Lower lobe of right lung (tissue), 2 donors: ENCODE data around the gene CCDC88C. TPM values are rescaled to one million over a fixed set of nuclear protein-coding genes. Genes with fewer than 3 reads are reported as not detected.

Experiments
- ATAC-seq, 2 donors: fragments of 200-7000 bp; cut with Tn5 transposase; one replicate each; pipeline ENCODE4 v1.9.1; 2020 to 2022; ENCODE audit warnings: mild to moderate bottlenecking in 2 of 2, moderate library complexity in 2 of 2
- DNase-seq: peaks from one replicate; pipeline ENCODE4 v3.0.0-alpha.2; 2020
- H3K27ac ChIP-seq: fragments of 200-600 bp; one replicate; pipeline ENCODE4 v1.8.0; 2022
- H3K27me3 ChIP-seq: fragments of 200-600 bp; one replicate; pipeline ENCODE4 v1.8.0; 2022; ENCODE audit warnings: low read depth
- H3K36me3 ChIP-seq: fragments of 200-600 bp; one replicate; pipeline ENCODE4 v1.8.0; 2022; ENCODE audit warnings: mild to moderate bottlenecking
- H3K4me1 ChIP-seq: fragments of 200-600 bp; one replicate; pipeline ENCODE4 v1.8.0; 2022
- H3K4me3 ChIP-seq: fragments of 200-600 bp; one replicate; pipeline ENCODE4 v1.8.0; 2022; ENCODE audit warnings: mild to moderate bottlenecking
- H3K9me3 ChIP-seq: fragments of 200-600 bp; one replicate; pipeline ENCODE4 v1.8.0; 2022
- CTCF ChIP-seq: fragments of 200-600 bp; IDR thresholded peaks from one replicate; pipeline ENCODE4 v1.8.0; 2022; ENCODE audit warnings: antibody characterized with exemption, mild to moderate bottlenecking
- intact Hi-C: fragments of 100-400 bp; cut with DNase I; formaldehyde crosslinking; loops from one replicate; pipeline ENCODE4 v1.11.0; 2022
- total RNA-seq: library from RNA; stranded (reverse); fragmentation: NEBNext Ultra II Directional; extraction: Animal tissue kit (Norgen Biotek cat#: 25700); gene quantifications from one replicate; pipeline ENCODE4 v1.2.1, GENCODE V29; 2021
- donor health status: DM: no; HTN: yes; CAD: no; lungs with severe emphysema.

The CCDC88C gene
- total RNA-seq, 1 donor from 2014 or later = 45.8 TPM

- no peak for TF ChIP-seq CTCF
- no peaks in the 10 kb centered on the region for H3K9me3 ChIP-seq
- intact Hi-C loops = no loop called here
- H3K27me3 ChIP-seq = no peaks in the 10 kb centered on the region
- DNase-seq (peak; percentile 42), ATAC-seq (no peak)
- H3K4me3 ChIP-seq = no peak overlapping the region
- H3K4me1 ChIP-seq = peaks cover 39% of the 10 kb centered on the region
- no peak overlapping the region for H3K27ac ChIP-seq
- H3K36me3 ChIP-seq = no peaks in the 10 kb centered on the region
These were observed 29.7 kb downstream of the CCDC88C start for GRCh38 chr14:91387951-91388381.

GRCh38 chr14:91387169-91387835 is 30.3 kb downstream of the CCDC88C start:
- intact Hi-C loops = no loop called here
- H3K9me3 ChIP-seq = no peaks in the 10 kb centered on the region
- H3K27me3 ChIP-seq = no peaks in the 10 kb centered on the region
- DNase-seq (peak; percentile 28), ATAC-seq (no peak)
- no peaks in the 10 kb centered on the region for H3K36me3 ChIP-seq
- H3K4me1 ChIP-seq = peaks cover 33% of the 10 kb centered on the region
- H3K4me3 ChIP-seq = no peak overlapping the region
- H3K27ac ChIP-seq = no peak overlapping the region
- no peak for TF ChIP-seq CTCF

GRCh38 chr14:91385697-91386096 is 31.9 kb downstream of the CCDC88C start:
- Histone ChIP-seq H3K36me3 (no peaks in the 10 kb centered on the region), H3K4me1 (peaks cover 32% of the 10 kb centered on the region), H3K27me3 (no peaks in the 10 kb centered on the region), H3K4me3 (no peak overlapping the region), H3K27ac (no peak overlapping the region), H3K9me3 (no peaks in the 10 kb centered on the region)
- DNase-seq (no peak), ATAC-seq (no peak)
- no peak for TF ChIP-seq CTCF
- intact Hi-C loops = no loop called here

GRCh38 chr14:91385224-91385623 is 32.4 kb downstream of the CCDC88C start:
- no peak overlapping the region for H3K27ac ChIP-seq
- no peaks in the 10 kb centered on the region for H3K9me3 ChIP-seq
- no peaks in the 10 kb centered on the region for H3K27me3 ChIP-seq
- intact Hi-C loops = no loop called here
- no peak for DNase-seq
- H3K4me3 ChIP-seq = no peak overlapping the region
- no peaks in the 10 kb centered on the region for H3K36me3 ChIP-seq
- H3K4me1 ChIP-seq = peaks cover 32% of the 10 kb centered on the region
- no peak for ATAC-seq
- TF ChIP-seq CTCF = no peak

GRCh38 chr14:91383439-91383838 is 34.2 kb downstream of the CCDC88C start:
- intact Hi-C loops = no loop called here
- Histone ChIP-seq H3K9me3 (no peaks in the 10 kb centered on the region), H3K4me1 (peaks cover 40% of the 10 kb centered on the region), H3K27ac (no peak overlapping the region), H3K27me3 (no peaks in the 10 kb centered on the region), H3K4me3 (no peak overlapping the region), H3K36me3 (no peaks in the 10 kb centered on the region)
- DNase-seq (peak; percentile 23), ATAC-seq (no peak)
- TF ChIP-seq CTCF = no peak
